Measurements from ENCODE around the gene CASR. TPM values are rescaled to one million over a fixed set of nuclear protein-coding genes. Genes with fewer than 3 reads are reported as not detected.

The CASR gene
- total RNA-seq, 1 donor from 2014 or later: not detected

DNA sequence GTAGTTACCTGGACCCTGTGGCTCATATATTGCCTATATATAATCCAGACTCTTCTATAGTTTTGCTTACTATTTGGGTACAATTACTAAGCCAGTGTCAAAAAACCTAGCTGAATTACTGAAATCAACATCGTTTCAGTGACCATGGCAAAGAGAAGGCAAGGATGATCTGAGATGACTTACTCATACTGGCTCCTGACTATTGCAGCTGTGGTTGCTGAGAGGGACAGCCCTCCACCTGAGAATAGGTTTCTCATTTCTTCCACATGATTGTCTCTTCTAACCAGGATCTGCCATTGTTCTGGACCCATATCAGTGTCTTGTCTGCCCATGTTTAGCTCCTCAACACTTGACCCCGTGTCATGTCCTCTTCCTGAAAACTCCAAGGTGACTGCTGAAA, 30.2 kb downstream of the CASR start:
- no peaks in the 10 kb centered on the region for H3K36me3 Mint-ChIP-seq (ENCODE audit: low read depth, unreplicated experiment)

DNA sequence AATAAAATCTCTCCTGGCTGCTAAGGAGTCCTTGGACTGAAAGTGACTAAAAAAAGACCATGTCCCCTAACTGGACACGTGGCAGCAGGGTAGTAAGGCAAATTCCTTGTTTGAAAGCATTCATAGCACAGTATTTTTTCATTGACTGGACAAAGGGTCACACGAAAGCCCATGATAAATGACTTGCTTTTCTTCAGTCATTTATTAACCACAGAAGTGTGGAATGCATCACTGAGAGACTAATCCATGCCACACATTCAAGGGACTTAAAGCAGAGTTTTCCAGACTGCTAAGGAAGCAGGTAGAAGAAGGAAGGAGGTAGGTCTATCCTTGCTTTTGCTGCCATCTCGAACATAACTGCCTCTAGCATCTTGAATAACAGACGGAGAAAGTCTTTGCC, 31.2 kb downstream of the CASR start:
- Mint-ChIP-seq H3K4me3 (ENCODE audit: unreplicated experiment) (no peak overlapping the region), H3K4me1 (ENCODE audit: unreplicated experiment) (peaks cover 11% of the 10 kb centered on the region), H3K9me3 (ENCODE audit: unreplicated experiment) (no peaks in the 10 kb centered on the region), H3K36me3 (ENCODE audit: low read depth, unreplicated experiment) (no peaks in the 10 kb centered on the region), H3K27me3 (ENCODE audit: unreplicated experiment) (peaks cover 2% of the 10 kb centered on the region), H3K27ac (ENCODE audit: unreplicated experiment) (no peak overlapping the region)
- no peak for DNase-seq (ENCODE audit: low spot score)
- TF ChIP-seq, protein P1, sequence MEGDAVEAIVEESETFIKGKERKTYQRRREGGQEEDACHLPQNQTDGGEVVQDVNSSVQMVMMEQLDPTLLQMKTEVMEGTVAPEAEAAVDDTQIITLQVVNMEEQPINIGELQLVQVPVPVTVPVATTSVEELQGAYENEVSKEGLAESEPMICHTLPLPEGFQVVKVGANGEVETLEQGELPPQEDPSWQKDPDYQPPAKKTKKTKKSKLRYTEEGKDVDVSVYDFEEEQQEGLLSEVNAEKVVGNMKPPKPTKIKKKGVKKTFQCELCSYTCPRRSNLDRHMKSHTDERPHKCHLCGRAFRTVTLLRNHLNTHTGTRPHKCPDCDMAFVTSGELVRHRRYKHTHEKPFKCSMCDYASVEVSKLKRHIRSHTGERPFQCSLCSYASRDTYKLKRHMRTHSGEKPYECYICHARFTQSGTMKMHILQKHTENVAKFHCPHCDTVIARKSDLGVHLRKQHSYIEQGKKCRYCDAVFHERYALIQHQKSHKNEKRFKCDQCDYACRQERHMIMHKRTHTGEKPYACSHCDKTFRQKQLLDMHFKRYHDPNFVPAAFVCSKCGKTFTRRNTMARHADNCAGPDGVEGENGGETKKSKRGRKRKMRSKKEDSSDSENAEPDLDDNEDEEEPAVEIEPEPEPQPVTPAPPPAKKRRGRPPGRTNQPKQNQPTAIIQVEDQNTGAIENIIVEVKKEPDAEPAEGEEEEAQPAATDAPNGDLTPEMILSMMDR (IDR thresholded peaks at IDR 0.05; ENCODE audit: unreplicated experiment): no peak

More for the DNA sequence above, 30.2 kb downstream of the CASR start:
- H3K4me1 Mint-ChIP-seq (ENCODE audit: unreplicated experiment): peaks cover 11% of the 10 kb centered on the region
- DNase-seq (ENCODE audit: low spot score): no peak
- peaks cover 2% of the 10 kb centered on the region for H3K27me3 Mint-ChIP-seq (ENCODE audit: unreplicated experiment)
- TF ChIP-seq, protein P1 (IDR thresholded peaks at IDR 0.05; ENCODE audit: unreplicated experiment): no peak
- H3K27ac Mint-ChIP-seq (ENCODE audit: unreplicated experiment): no peak overlapping the region
- no peaks in the 10 kb centered on the region for H3K9me3 Mint-ChIP-seq (ENCODE audit: unreplicated experiment)
- H3K4me3 Mint-ChIP-seq (ENCODE audit: unreplicated experiment): no peak overlapping the region

DNA sequence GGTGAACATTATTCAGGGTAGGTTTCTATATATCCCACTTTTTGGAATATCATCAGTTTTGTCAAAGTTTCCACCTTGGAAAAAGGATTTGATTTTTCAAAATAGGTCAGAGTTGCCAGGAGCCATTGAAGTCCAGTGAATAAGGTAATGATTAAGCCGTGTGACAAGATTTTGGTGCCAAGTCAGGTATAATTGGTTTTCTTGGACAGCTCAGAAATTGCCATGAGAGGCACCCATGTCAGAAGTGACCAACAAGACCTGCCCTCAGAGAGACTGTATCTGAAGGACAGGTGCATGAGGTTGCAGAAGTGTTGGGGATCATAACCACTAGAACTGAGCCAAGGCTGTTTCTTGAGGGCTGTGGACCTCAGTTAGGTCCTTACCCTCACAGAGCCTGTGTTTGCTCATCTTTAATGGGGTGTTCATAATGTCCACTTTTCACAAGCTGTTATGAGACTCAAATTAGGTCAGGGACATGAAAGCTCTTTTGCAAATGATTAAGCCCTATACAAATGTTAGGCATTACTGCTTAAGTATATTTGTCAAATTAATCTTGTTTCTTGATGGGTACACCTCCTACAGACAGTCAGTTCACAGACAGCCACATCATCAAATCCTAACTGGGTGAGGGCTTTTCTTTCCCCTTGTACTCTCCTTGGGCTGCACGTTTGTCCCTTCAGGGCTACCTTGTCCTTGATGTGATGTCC, 32.3 kb downstream of the CASR start:
- Mint-ChIP-seq H3K27ac (ENCODE audit: unreplicated experiment) (peak overlapping the region; percentile 34), H3K27me3 (ENCODE audit: unreplicated experiment) (peaks cover 2% of the 10 kb centered on the region), H3K36me3 (ENCODE audit: low read depth, unreplicated experiment) (no peaks in the 10 kb centered on the region), H3K4me3 (ENCODE audit: unreplicated experiment) (no peak overlapping the region), H3K9me3 (ENCODE audit: unreplicated experiment) (no peaks in the 10 kb centered on the region), H3K4me1 (ENCODE audit: unreplicated experiment) (peaks cover 11% of the 10 kb centered on the region)
- TF ChIP-seq, protein P1 (IDR thresholded peaks at IDR 0.05; ENCODE audit: unreplicated experiment): no peak
- no peak for DNase-seq (ENCODE audit: low spot score)

DNA sequence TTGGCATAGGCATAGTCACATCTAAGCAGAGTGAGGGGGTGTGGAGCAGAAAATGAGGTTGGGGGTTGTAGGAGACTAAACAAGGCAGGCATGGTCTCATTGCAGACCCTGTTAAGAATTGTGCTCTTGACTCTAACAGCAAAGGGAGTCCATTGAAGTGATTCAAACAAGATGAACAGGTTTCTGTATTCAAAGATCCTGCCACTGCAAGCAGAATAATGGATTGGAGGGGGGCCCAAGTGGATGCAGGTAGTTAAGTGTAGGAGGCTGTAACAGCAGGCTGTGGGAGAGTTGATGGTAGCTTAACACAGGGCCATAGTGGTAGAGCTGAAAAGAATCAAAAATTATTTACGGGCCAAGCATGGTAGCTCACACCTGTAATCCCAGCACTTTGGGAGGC, 34.4 kb downstream of the CASR start:
- Mint-ChIP-seq H3K4me3 (ENCODE audit: unreplicated experiment) (no peak overlapping the region), H3K27me3 (ENCODE audit: unreplicated experiment) (peaks cover 2% of the 10 kb centered on the region), H3K4me1 (ENCODE audit: unreplicated experiment) (peaks cover 11% of the 10 kb centered on the region), H3K9me3 (ENCODE audit: unreplicated experiment) (no peaks in the 10 kb centered on the region), H3K27ac (ENCODE audit: unreplicated experiment) (no peak overlapping the region), H3K36me3 (ENCODE audit: low read depth, unreplicated experiment) (no peaks in the 10 kb centered on the region)
- TF ChIP-seq, protein P1 (IDR thresholded peaks at IDR 0.05; ENCODE audit: unreplicated experiment): no peak
- DNase-seq (ENCODE audit: low spot score): no peak

DNA sequence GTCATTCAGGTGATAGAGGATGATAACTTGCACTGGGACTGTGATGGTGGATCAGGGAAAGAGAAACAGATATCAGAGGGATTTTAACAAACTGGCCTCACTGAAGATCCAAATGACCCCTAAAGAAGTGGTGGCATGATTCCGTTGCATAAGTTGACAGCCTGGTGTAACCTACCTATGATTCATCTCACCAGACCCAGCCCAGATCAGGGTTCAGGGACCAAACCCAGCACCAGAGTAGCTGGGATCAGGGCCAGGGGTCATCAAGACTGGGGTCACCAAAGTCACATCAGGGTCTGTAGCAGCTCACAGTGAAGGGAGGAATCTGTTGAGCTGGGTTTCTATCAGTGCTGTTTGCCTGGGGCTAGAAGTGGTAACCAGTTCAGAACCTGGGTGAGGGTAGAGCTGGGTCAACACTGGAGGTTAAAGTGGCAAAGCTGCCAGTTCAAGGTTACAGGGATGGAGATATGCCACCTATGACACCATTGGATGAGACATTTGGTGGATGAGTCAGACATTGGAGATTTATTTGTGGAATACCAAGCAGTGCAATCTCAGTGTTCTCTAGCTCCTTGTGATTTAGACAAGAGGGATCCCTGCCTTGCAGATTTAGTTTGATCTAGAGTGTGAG, 35.9 kb downstream of the CASR start:
- Mint-ChIP-seq H3K4me1 (ENCODE audit: unreplicated experiment) (peaks cover 5% of the 10 kb centered on the region), H3K27me3 (ENCODE audit: unreplicated experiment) (peaks cover 1% of the 10 kb centered on the region), H3K9me3 (ENCODE audit: unreplicated experiment) (no peaks in the 10 kb centered on the region), H3K36me3 (ENCODE audit: low read depth, unreplicated experiment) (no peaks in the 10 kb centered on the region), H3K4me3 (ENCODE audit: unreplicated experiment) (no peak overlapping the region), H3K27ac (ENCODE audit: unreplicated experiment) (no peak overlapping the region)
- TF ChIP-seq, protein P1 (IDR thresholded peaks at IDR 0.05; ENCODE audit: unreplicated experiment): no peak
- DNase-seq (ENCODE audit: low spot score): no peak

All from endothelial cell (in vitro differentiated cells).